ENCODE results near the gene PIN1. TPM values are rescaled to one million over a fixed set of nuclear protein-coding genes. Genes with fewer than 3 reads are reported as not detected.
"Not testable (repeated sequence)": the region's sequence is repeated elsewhere in the genome, so short reads cannot be mapped to it uniquely, and the experiment has no call there.

PIN1 gene
- total RNA-seq, 1 donor from 2014 or later, result 57.1 TPM

DNA sequence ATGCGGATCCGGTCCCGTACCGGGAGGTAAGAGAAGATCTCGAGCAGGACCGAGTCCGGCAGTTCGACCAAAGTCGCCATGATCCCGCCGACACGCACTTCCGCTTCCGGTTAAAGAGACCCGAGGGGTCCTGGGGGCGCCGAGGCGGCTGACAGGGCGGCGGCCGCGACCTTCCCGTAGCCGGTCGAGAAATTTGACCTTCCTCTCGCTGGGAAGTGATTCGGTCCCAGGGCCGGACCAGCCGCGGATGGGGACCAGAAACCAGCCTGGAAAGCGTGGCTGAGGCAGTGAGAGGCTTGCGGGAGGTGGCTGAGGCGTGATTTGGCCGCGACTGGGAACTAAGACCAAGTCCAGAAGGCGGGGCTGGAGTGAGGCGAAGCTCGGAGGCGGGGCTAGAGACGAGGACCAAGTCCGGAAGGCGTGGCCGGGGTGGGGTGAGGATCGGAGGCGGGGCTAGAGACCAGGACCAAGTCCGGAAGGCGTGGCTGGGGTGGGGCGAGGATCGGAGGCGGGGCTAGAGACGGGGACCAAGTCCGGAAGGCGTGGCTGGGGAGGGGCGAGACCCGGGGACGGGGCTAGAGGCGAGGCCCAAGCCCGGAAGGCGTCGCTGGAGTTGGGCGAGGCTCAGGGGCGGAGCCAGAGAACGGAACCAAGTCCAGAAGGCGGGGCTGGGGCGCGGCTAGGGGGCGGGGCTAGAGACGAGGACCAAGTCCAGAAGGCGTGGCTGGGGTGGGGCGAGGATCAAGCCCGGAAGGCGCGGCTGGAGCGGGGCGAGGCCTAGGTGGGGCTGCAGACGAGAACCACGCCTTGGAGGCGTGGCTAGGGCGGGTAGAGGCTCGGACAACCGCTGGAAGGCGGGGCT is 16.2 kb upstream of the PIN1 start, which contains the start of gene FBXL12:
FBXL12 (minus strand) TSS at position 346 of the 862 bp plus-strand sequence; CDS start at position 80, 266 bp downstream.
- peak; percentile 87 for ATAC-seq (ENCODE audit: low read depth)
- Mint-ChIP-seq H3K4me3 (peak within 1 kb of the TSS; percentile 94), H3K9me3 (peaks cover 3% of the 10 kb centered on the region), H3K36me3 (ENCODE audit: low read depth) (peaks cover 34% of the 10 kb centered on the region), H3K4me1 (peaks cover 24% of the 10 kb centered on the region), H3K27me3 (no peaks in the 10 kb centered on the region), H3K27ac (peak within 1 kb of the TSS; percentile 92)
- DNase-seq, result peak; percentile 100
- CTCF ChIA-PET, result no interaction called here
- TF ChIP-seq, protein P1, sequence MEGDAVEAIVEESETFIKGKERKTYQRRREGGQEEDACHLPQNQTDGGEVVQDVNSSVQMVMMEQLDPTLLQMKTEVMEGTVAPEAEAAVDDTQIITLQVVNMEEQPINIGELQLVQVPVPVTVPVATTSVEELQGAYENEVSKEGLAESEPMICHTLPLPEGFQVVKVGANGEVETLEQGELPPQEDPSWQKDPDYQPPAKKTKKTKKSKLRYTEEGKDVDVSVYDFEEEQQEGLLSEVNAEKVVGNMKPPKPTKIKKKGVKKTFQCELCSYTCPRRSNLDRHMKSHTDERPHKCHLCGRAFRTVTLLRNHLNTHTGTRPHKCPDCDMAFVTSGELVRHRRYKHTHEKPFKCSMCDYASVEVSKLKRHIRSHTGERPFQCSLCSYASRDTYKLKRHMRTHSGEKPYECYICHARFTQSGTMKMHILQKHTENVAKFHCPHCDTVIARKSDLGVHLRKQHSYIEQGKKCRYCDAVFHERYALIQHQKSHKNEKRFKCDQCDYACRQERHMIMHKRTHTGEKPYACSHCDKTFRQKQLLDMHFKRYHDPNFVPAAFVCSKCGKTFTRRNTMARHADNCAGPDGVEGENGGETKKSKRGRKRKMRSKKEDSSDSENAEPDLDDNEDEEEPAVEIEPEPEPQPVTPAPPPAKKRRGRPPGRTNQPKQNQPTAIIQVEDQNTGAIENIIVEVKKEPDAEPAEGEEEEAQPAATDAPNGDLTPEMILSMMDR (IDR thresholded peaks at IDR 0.05), result no peak
- intact Hi-C loops (cut with micrococcal nuclease), result loop anchor here (1.0 to 5.0 kb wide), 12 partner anchors 8 to 1307 kb away; partner anchors contain the start of genes CARM1, PIN1, UBL5 and ZNF121
- POLR2A ChIA-PET, result interaction anchor here (0.6 to 1.9 kb wide), 17 partner anchors 8 to 1948 kb away, joined by 3 to 34 read pairs (median 6); partner anchors contain the start of genes ANGPTL6, PIN1, PRKCSH and UBL5

DNA sequence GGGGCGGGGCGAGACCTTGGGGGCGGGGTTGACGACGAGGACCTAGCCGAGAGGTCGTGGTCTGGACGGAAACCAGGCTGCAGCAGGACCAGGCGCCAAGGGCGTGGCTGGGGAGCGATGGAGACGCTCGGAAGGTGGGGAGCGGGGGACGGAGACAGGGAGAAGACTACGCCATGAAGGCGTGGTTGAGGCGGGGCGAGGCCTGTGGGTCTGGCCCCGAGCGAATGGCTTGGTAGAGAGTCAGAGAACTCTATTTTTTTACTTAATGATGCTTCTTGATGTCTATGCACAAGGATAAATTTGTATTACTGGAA is 15.6 kb upstream of the PIN1 start:
- intact Hi-C loops (cut with micrococcal nuclease), result loop anchor here (1.0 to 5.0 kb wide), 12 partner anchors 8 to 1307 kb away; partner anchors contain the start of genes CARM1, PIN1, UBL5 and ZNF121
- ATAC-seq (ENCODE audit: low read depth), result no peak
- CTCF ChIA-PET, result no interaction called here

DNA sequence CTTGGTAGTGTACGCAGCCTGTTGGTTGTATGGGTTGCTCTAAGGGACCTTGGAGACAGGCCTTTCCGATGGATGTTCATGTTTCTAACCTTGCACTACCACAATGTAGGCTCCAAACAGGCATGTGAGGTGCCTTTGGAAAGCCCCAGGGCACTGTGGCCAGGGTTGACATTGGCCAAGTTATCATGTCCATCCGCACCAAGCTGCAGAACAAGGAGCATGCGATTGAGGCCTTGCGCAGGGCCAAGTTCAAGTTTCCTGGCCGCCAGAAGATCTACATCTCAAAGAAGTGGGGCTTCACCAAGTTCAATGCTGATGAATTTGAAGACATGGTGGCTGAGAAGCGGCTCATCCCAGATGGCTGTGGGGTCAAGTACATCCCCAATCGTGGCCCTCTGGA is 15.1 kb upstream of the PIN1 start:
- intact Hi-C loops (cut with micrococcal nuclease); ATAC-seq (ENCODE audit: low read depth); H3K27ac Mint-ChIP-seq; H3K4me3 Mint-ChIP-seq; DNase-seq; H3K27me3 Mint-ChIP-seq; H3K9me3 Mint-ChIP-seq; CTCF ChIA-PET: not testable (repeated sequence)
- peaks cover 24% of the 10 kb centered on the region for H3K4me1 Mint-ChIP-seq
- POLR2A ChIA-PET, result interaction anchor here (1.6 kb wide), 1 partner anchor 19 kb away, joined by 3 read pairs; no protein-coding TSS in a partner anchor
- H3K36me3 Mint-ChIP-seq (ENCODE audit: low read depth), result peaks cover 26% of the 10 kb centered on the region

More for the DNA sequence above, 15.6 kb upstream of the PIN1 start:
- H3K27me3 Mint-ChIP-seq, result no peaks in the 10 kb centered on the region
- POLR2A ChIA-PET, result interaction anchor here (0.6 to 1.9 kb wide), 13 partner anchors 8 to 1948 kb away, joined by 3 to 34 read pairs (median 7); partner anchors contain the start of genes ANGPTL6, PIN1, UBL5 and ZNF121
- peaks cover 31% of the 10 kb centered on the region for H3K36me3 Mint-ChIP-seq (ENCODE audit: low read depth)
- peaks cover 24% of the 10 kb centered on the region for H3K4me1 Mint-ChIP-seq
- no peak for DNase-seq
- TF ChIP-seq, protein P1 (IDR thresholded peaks at IDR 0.05), result no peak
- peaks cover 3% of the 10 kb centered on the region for H3K9me3 Mint-ChIP-seq
- H3K27ac Mint-ChIP-seq, result peak overlapping the region; percentile 92
- H3K4me3 Mint-ChIP-seq, result peak overlapping the region; percentile 94

DNA sequence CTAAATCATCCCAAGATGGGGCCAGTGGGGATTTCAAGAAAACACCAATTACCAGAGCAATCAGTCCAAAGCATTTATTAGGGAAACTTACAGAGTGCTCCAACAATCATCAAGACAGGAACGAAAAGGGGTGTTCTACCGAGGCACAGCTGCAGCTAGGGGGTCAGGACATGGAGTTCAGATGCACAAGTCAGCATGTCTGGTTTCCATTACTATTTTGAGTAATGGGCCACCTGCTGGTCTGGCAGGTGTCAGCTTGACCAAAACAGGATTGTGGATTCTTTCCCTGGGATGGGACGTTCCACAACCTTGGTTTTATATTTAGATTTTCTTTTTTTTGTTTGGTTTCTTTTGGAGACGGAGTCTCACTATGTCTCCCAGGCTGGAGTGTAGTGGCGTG is 11.3 kb upstream of the PIN1 start:
- CTCF ChIA-PET, result no interaction called here
- H3K4me1 Mint-ChIP-seq, result peaks cover 36% of the 10 kb centered on the region
- no peak overlapping the region for H3K27ac Mint-ChIP-seq
- H3K9me3 Mint-ChIP-seq, result no peaks in the 10 kb centered on the region
- TF ChIP-seq, protein P1 (IDR thresholded peaks at IDR 0.05), result no peak
- no peak for DNase-seq
- H3K27me3 Mint-ChIP-seq, result no peaks in the 10 kb centered on the region
- intact Hi-C loops (cut with micrococcal nuclease), result no loop called here
- POLR2A ChIA-PET, result no interaction called here
- no peak for ATAC-seq (ENCODE audit: low read depth)
- peaks cover 21% of the 10 kb centered on the region for H3K36me3 Mint-ChIP-seq (ENCODE audit: low read depth)
- H3K4me3 Mint-ChIP-seq, result no peak overlapping the region

DNA sequence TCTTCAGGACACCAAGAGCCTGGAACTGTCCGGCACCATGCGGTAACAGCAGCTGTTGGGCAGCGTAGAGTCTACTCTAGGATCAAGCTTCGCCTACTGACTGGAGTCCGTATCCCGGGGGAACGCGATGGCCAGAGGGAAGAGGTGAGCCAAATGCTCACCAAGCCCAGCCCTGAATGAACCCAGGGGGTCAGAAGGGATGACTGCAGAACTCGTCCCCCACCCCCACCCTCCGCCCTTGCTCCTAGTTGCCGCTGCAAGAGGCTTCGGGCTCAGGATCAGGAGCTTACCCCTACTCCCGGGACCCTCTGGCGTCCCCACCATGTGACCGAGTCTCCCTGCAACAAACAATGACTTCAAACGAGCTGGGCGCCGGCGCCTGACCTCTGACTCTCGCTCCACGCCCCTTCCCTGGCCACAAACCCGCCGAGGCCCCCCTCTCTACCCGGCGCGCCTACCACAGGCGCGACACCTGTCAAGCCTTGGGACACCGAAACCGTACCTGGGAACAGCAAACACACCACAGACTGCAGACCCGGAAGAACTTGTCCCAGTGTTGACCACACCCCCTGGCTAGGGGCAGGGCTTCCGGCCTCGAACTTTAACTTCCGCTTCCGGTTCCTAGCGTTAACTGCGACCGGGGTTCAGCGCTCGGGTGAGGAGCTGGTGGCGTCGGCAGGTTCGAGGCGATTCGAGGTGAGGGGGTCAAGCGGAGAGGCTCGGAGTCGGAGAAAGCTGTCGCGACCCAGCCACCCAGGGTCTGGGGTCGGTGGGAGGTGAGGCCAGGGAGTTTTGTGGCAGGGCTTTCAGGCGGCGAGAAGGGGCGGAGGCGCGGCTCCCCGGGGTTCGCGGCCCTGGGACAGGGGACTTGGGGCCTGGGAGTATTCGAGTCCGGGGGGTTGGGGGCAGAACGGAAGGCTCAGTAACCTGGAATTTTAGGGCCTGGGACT is 7.6 kb upstream of the PIN1 start, which contains the start of gene UBL5:
UBL5 (plus strand) TSS at position 630 of the 950 bp plus-strand sequence. CDS start 420 bp downstream, outside the sequence.
- CTCF ChIA-PET, result no interaction called here
- ATAC-seq (ENCODE audit: low read depth), result peak; percentile 95
- peak within 1 kb of the TSS; percentile 98 for H3K27ac Mint-ChIP-seq
- POLR2A ChIA-PET, result interaction anchor here (0.5 to 3.0 kb wide), 12 partner anchors 9 to 1381 kb away, joined by 3 to 34 read pairs (median 4); partner anchors contain the start of genes FBXL12, ZNF561 and ZNF846
- H3K27me3 Mint-ChIP-seq, result no peaks in the 10 kb centered on the region
- peak within 1 kb of the TSS; percentile 100 for H3K4me3 Mint-ChIP-seq
- intact Hi-C loops (cut with micrococcal nuclease), result loop anchor here (1.0 to 2.0 kb wide), 3 partner anchors 8 to 59 kb away; partner anchors contain the start of genes FBXL12, PIN1 and ZNF846
- DNase-seq, result peak; percentile 81
- peaks cover 28% of the 10 kb centered on the region for H3K36me3 Mint-ChIP-seq (ENCODE audit: low read depth)
- H3K9me3 Mint-ChIP-seq, result no peaks in the 10 kb centered on the region
- TF ChIP-seq, protein P1 (IDR thresholded peaks at IDR 0.05), result no peak
- H3K4me1 Mint-ChIP-seq, result peaks cover 28% of the 10 kb centered on the region
